ENCODE results near the gene ENO3. TPM values are rescaled to one million over a fixed set of nuclear protein-coding genes. Genes with fewer than 3 reads are reported as not detected.

ENO3 gene
- polyA plus RNA-seq, 1 of the 3 experiments (the other 2 are of a cell fraction) = 29.2 TPM

DNA sequence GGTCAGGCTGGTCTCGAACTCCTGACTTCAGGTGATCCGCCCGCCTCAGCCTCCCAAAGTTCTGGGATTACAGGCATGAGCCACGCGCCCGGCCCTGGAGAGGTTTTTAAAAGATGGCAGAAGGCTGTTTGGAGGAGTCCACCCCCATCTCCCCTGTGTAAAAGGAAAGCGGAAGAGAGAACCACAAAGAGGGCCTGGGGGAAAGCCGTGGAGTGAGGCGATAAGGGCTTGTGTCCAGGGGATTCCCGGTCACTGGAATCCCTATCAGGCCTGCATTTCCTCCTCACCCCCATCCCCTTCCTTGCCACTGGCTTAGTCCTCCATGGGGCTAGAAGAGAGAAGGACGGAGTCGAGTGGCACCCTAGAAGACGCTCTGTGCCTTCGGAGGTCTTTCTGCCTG lies 19.0 kb upstream of the ENO3 start, which contains the start of gene GP1BA (continued):
- TF ChIP-seq, protein P1, sequence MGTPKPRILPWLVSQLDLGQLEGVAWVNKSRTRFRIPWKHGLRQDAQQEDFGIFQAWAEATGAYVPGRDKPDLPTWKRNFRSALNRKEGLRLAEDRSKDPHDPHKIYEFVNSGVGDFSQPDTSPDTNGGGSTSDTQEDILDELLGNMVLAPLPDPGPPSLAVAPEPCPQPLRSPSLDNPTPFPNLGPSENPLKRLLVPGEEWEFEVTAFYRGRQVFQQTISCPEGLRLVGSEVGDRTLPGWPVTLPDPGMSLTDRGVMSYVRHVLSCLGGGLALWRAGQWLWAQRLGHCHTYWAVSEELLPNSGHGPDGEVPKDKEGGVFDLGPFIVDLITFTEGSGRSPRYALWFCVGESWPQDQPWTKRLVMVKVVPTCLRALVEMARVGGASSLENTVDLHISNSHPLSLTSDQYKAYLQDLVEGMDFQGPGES (IDR thresholded peaks at IDR 0.05; ENCODE audit: low read depth, low read length) = no peak

DNA sequence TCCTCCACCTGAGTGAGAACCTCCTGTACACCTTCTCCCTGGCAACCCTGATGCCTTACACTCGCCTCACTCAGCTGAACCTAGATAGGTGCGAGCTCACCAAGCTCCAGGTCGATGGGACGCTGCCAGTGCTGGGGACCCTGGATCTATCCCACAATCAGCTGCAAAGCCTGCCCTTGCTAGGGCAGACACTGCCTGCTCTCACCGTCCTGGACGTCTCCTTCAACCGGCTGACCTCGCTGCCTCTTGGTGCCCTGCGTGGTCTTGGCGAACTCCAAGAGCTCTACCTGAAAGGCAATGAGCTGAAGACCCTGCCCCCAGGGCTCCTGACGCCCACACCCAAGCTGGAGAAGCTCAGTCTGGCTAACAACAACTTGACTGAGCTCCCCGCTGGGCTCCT lies 18.2 kb upstream of the ENO3 start:
- Histone ChIP-seq H3K27ac (ENCODE audit: low read depth in 2 of 2, low read length in 1 of 2) (no peak overlapping the region), H3K9ac (no peak overlapping the region), H3K79me2 (ENCODE audit: insufficient read depth) (no peaks in the 10 kb centered on the region), H3F3A (replicated peaks; ENCODE audit: insufficient read depth) (no peaks in the 10 kb centered on the region), H3K4me1 (ENCODE audit: control insufficient read depth in 1 of 2, insufficient read depth in 2 of 2, low read depth in 1 of 2, low read length in 1 of 2) (peaks cover 0 to 9% of the 10 kb centered on the region in 2 experiments; a peak in 2 of 4 replicates), H3K4me2 (no peak overlapping the region), H3K4me3 (ENCODE audit: low read depth in 2 of 2, low read length in 1 of 2) (no peak overlapping the region), H2AFZ (ENCODE audit: low read depth) (no peak overlapping the region), H4K20me1 (ENCODE audit: insufficient read depth) (no peaks in the 10 kb centered on the region), H3K9me3 (no peaks in the 10 kb centered on the region), H3K9me2 (no peaks in the 10 kb centered on the region), H3K27me3 (ENCODE audit: insufficient read depth) (no peaks in the 10 kb centered on the region), H3K36me3 (replicated peaks in 1 of 2; ENCODE audit: control insufficient read depth in 1 of 2, insufficient read depth in 2 of 2, low read length in 1 of 2) (peaks cover 13 to 14% of the 10 kb centered on the region in 2 experiments)
- WGBS (ENCODE audit: low lambda C conversion rate) = 94% methylated on average over 8 of the region's 12 CpGs
- ChIA-PET POLR2A (no interaction called here), CTCF (interaction anchor here (1.0 to 1.9 kb wide), 3 partner anchors 24 to 143 kb away, joined by 3 to 6 read pairs (median 3); partner anchors contain the start of gene CAMTA2)
- no peak for DNase-seq
- no peak for TF ChIP-seq RAD21 (IDR thresholded peaks at IDR 0.05; ENCODE audit: low read length)
- no peak for TF ChIP-seq FOSL2 (IDR thresholded peaks at IDR 0.05; ENCODE audit: borderline replicate concordance, low read depth)
- TF ChIP-seq, protein P2, sequence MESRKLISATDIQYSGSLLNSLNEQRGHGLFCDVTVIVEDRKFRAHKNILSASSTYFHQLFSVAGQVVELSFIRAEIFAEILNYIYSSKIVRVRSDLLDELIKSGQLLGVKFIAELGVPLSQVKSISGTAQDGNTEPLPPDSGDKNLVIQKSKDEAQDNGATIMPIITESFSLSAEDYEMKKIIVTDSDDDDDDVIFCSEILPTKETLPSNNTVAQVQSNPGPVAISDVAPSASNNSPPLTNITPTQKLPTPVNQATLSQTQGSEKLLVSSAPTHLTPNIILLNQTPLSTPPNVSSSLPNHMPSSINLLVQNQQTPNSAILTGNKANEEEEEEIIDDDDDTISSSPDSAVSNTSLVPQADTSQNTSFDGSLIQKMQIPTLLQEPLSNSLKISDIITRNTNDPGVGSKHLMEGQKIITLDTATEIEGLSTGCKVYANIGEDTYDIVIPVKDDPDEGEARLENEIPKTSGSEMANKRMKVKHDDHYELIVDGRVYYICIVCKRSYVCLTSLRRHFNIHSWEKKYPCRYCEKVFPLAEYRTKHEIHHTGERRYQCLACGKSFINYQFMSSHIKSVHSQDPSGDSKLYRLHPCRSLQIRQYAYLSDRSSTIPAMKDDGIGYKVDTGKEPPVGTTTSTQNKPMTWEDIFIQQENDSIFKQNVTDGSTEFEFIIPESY (IDR thresholded peaks at IDR 0.05; ENCODE audit: borderline replicate concordance, low read depth) = no peak
- no peak for TF ChIP-seq YY1 (IDR thresholded peaks at IDR 0.05; ENCODE audit: low read depth)
- TF ChIP-seq GABPA (IDR thresholded peaks at IDR 0.05; ENCODE audit: low read depth) = no peak
- no peak for TF ChIP-seq MXI1 (IDR thresholded peaks at IDR 0.05; ENCODE audit: low read depth, low read length)
- TF ChIP-seq, protein P3, sequence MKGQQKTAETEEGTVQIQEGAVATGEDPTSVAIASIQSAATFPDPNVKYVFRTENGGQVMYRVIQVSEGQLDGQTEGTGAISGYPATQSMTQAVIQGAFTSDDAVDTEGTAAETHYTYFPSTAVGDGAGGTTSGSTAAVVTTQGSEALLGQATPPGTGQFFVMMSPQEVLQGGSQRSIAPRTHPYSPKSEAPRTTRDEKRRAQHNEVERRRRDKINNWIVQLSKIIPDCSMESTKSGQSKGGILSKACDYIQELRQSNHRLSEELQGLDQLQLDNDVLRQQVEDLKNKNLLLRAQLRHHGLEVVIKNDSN (IDR thresholded peaks at IDR 0.05; ENCODE audit: borderline replicate concordance, low read depth) = no peak
- no peak for TF ChIP-seq SIN3A (IDR thresholded peaks at IDR 0.05; ENCODE audit: borderline replicate concordance, low read depth, low read length)
- no peak for TF ChIP-seq POLR2AphosphoS5 (IDR thresholded peaks at IDR 0.05; ENCODE audit: low read depth, low read length)
- TF ChIP-seq, protein P4, sequence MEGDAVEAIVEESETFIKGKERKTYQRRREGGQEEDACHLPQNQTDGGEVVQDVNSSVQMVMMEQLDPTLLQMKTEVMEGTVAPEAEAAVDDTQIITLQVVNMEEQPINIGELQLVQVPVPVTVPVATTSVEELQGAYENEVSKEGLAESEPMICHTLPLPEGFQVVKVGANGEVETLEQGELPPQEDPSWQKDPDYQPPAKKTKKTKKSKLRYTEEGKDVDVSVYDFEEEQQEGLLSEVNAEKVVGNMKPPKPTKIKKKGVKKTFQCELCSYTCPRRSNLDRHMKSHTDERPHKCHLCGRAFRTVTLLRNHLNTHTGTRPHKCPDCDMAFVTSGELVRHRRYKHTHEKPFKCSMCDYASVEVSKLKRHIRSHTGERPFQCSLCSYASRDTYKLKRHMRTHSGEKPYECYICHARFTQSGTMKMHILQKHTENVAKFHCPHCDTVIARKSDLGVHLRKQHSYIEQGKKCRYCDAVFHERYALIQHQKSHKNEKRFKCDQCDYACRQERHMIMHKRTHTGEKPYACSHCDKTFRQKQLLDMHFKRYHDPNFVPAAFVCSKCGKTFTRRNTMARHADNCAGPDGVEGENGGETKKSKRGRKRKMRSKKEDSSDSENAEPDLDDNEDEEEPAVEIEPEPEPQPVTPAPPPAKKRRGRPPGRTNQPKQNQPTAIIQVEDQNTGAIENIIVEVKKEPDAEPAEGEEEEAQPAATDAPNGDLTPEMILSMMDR (IDR thresholded peaks at IDR 0.05) = no peak
- no peak for TF ChIP-seq NFIC (IDR thresholded peaks at IDR 0.05; ENCODE audit: borderline replicate concordance)
- no peak for TF ChIP-seq RXRA (IDR thresholded peaks at IDR 0.05; ENCODE audit: borderline replicate concordance, low read depth)
- no peak for TF ChIP-seq GATA2 (CRISPR knock-in tag; IDR thresholded peaks at IDR 0.05)
- TF ChIP-seq RFX5 (IDR thresholded peaks at IDR 0.05; ENCODE audit: low read length) = no peak
- TF ChIP-seq ELF1 (IDR thresholded peaks at IDR 0.05) = no peak
